ENCODE results near the gene MIF4GD.

DNA sequence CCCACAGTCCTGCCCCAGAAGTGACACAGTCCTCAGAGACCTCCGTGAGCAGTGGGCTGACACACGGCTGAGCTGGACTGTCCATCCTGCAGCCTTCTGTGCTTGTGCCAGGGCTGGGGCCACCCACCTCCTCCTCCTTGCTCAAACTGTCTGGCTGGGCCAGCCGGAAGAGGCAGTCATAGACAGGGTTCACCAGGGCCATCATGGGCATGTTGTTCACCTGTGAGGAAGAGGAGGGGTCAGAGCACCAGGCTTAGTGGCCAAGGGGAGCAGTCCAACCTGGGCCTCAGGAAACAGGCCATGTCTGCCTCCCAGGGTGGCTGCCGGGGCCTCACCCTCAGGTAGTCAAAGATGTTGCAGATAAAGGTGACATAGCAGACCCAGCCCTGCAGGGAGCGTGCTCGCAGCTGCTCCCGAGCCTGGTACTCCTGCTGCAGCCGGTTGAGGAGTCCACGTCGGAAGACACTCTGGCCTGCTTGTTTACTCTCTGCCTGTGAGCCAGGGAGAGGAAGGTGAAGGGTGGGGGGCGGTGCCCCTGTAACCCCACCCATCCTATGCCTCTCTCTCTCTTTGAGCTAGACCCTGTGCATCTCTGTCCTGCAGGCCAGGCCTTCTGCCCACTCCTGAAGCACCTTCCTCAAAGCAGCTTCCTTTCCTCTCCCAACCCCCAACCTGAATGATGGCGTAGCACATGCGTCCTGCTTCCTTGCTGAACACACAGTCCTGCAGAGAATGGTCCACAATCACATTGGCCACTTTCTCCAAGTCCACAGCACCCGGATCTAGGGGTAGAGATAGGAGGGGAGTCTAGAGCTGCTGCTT, 3.4 kb downstream of the MIF4GD start:
- no peak; the same call in 1 of the 2 replicates for TF ChIP-seq POLR2AphosphoS5 (IDR thresholded peaks at IDR 0.05; ENCODE audit: low read depth, low read length)
- TF ChIP-seq TAF1 (IDR thresholded peaks at IDR 0.05; ENCODE audit: borderline replicate concordance, insufficient read depth, low read length), result no peak
- no peak for TF ChIP-seq SIN3A (IDR thresholded peaks at IDR 0.05; ENCODE audit: borderline replicate concordance, insufficient read depth, low read length)
- TF ChIP-seq, protein P1, sequence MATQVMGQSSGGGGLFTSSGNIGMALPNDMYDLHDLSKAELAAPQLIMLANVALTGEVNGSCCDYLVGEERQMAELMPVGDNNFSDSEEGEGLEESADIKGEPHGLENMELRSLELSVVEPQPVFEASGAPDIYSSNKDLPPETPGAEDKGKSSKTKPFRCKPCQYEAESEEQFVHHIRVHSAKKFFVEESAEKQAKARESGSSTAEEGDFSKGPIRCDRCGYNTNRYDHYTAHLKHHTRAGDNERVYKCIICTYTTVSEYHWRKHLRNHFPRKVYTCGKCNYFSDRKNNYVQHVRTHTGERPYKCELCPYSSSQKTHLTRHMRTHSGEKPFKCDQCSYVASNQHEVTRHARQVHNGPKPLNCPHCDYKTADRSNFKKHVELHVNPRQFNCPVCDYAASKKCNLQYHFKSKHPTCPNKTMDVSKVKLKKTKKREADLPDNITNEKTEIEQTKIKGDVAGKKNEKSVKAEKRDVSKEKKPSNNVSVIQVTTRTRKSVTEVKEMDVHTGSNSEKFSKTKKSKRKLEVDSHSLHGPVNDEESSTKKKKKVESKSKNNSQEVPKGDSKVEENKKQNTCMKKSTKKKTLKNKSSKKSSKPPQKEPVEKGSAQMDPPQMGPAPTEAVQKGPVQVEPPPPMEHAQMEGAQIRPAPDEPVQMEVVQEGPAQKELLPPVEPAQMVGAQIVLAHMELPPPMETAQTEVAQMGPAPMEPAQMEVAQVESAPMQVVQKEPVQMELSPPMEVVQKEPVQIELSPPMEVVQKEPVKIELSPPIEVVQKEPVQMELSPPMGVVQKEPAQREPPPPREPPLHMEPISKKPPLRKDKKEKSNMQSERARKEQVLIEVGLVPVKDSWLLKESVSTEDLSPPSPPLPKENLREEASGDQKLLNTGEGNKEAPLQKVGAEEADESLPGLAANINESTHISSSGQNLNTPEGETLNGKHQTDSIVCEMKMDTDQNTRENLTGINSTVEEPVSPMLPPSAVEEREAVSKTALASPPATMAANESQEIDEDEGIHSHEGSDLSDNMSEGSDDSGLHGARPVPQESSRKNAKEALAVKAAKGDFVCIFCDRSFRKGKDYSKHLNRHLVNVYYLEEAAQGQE (IDR thresholded peaks at IDR 0.05; ENCODE audit: insufficient read depth in 1 of 2, low read depth in 2 of 2, low read length in 2 of 2), result no peak

Data from PFSK-1 (cell line).